ENCODE measurements around the gene POLD2.

GRCh38 chr7:44066494-44067063 lies 56.8 kb downstream of the POLD2 start:
- TF ChIP-seq POLR2AphosphoS5 (IDR thresholded peaks at IDR 0.05; ENCODE audit: low read depth, low read length) (no peak), POLR2A (IDR thresholded peaks at IDR 0.05; ENCODE audit: low read depth, low read length) (no peak), TAF1 (IDR thresholded peaks at IDR 0.05; ENCODE audit: borderline replicate concordance, low read depth, low read length) (no peak)
